NCI-H2029 (cell line): ENCODE data around the gene NR3C2.
"Not testable (repeated sequence)": the region's sequence is repeated elsewhere in the genome, so short reads cannot be mapped to it uniquely, and the experiment has no call there.

Experiments
- DNase-seq: peaks from one replicate; lab custom pipeline; 2025; lab: John Stamatoyannopoulos, UW

Gene NR3C2

DNA sequence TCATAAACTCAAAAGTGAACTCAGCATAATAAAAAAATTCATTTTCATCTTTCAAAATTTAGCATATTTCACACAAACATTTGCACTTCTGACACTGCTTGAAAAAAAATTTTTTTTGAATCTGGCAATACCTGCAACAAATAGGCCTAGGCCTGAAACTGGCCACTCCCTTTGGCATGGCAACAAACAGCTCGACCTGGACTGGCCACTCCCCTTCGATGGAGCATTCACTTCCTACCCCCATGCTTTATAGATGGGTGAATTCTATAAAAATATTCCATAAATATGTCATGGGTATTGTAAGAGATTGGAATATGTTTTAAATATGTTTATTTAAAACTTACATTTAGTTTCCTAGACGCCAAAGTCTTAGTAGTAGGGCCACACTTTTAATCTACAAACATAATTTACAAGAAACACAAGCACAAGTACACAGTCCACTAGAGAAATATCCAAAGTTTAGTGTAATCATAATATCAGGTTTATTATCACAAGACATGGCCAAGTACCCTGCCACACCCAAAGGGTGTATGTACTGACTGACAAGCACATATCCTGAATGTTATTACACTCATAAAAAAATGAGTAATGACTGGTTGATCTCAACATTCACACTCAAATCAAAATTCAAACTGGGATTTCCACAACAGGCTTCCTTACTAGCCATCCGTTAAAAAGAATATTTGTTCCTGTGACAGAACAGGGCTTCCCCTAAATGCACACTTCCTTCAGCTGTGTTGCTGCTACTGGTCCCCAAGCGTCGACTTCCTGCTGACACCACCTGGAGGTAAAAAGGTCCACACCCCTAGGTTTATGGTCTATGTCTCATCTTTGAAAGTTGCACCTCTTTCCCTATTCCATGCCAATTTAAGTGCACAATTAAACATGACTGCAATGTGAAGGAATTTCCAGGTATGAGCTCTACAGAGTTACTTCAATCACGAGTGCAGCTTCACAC lies 271.5 kb downstream of the NR3C2 start:
- no peak for DNase-seq

DNA sequence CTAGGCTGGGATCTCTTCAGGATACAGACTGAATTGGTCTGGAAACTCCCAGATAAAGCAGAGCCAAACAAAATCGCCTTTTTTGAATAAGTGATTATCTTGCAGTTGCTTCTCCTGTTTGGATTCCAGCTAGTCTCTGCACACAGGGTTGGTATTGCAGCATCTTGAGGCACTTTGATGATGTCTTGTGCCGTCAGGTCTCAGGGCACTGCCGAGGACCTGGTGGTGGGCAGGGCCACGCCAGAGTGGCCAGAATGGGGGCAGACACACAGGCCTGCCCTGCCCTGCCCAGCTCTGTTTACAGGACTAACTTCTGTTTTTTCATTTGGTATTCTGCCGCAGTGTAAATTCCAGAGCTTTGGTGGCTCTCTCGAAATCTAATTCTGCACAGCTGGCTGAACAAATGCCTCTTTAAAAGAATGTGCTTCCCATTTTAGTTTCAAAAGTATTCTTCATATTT lies 276.1 kb downstream of the NR3C2 start:
- DNase-seq, result no peak

DNA sequence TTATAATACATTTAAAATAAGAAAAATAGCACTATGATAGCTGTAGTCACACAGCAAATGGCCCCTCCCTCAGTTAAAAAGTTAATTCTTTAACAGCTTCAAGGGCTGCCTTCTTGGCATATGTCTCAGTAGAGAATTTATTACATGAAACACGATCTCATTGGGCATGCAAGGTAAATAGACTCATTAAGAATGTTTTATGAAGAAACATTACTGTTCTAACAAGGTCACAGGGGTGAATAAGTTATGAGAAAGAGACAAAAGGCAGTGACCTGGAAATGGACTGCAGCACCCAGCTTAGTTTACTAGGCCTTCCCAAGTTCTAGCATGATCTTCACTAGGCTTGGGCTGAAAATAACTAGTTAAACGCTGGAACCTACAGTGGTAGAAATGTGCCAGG lies 277.7 kb downstream of the NR3C2 start:
- no peak for DNase-seq

DNA sequence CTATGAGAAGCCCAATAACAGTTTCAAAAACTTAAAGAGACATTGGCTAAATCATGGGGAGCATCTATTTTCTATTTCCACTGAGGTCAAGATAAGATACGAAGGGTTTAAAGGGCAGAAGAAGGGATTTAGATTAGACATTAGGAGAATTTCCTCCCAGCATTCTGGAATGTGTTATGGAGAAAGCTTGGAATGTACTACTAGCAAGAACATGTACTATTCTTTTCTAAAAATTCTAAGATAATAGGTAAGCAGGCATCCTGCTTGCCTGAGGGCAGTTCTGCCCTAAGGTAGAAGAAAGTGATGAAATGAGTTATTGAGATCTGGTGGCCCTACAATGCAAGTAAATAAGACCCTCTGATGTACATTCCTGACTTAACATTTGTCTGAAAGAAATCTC lies 279.2 kb downstream of the NR3C2 start:
- DNase-seq, result no peak

DNA sequence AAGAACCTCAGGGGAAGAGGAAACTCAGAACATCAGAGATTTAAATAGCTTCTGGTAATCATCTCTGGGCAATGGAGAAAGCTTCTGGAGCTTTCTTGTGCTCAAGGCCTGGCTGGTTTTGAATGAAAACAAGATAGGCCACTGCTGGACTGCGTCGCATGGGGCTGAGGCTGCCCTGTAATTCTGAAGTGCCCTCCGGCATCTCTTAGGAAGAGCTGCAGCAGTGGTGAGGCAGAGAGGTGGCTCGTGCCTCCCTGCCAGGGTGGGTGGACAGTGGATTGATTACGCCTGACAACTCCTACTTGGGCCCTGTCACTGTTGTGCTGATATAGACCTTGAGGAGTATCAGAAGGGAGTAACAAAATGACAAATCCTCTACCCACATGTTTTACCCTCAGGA lies 279.7 kb downstream of the NR3C2 start:
- no peak for DNase-seq

DNA sequence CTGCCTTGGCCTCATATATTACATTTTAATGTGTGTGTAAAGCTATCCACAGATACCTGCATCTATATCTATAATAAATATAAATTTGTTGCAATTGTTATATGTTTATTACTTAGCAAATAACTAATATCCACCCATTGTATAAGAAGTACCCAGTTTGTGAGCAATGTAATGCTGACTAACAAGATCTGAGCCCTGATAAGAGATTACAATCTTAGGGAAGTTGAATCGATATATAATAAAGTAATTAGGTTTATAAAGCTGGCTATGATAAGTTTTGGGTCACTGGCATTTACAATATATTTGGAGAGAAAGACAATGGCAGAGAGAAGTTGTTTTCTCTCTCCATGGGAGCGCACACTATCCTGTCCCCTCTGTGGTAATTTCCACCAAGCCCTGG lies 280.6 kb downstream of the NR3C2 start:
- DNase-seq, result no peak

DNA sequence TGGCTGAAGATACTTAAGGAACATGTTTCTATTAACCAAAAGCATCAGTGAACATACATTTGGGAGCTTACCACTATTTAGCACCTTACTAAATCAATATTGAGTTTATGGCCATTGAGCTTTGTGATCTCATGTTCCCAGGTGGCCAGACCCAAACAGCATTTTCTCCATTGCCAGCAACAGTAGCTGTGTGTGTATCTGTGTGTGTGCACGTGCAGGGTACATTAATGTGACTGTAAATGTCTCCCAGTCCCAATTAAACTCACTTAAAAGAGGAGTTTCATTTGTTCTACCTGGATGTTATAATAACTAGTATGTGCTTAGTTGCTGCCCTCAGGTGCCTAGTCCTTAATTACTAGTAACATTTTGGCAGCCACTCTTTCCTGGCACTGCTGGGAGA lies 282.4 kb downstream of the NR3C2 start:
- peak; percentile 13 for DNase-seq

DNA sequence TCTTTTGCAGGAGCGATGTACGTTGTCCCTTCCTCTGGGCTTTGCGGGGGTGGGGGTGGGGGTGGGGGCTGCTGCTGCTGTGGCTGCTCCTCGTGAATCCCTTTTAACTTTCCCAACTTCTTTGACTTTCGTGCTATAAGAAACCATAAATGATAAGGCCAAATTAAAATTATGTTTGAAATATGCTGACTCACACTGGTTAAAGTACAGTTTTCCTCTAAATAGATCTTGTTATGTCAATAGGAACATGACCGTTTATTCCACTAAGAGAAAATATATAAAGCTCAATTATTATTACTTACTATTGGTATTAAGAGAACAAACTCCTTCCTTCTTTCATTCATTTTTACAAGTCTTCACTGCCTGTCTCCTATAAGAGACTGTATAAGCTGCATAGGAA lies 287.4 kb downstream of the NR3C2 start:
- no peak for DNase-seq

DNA sequence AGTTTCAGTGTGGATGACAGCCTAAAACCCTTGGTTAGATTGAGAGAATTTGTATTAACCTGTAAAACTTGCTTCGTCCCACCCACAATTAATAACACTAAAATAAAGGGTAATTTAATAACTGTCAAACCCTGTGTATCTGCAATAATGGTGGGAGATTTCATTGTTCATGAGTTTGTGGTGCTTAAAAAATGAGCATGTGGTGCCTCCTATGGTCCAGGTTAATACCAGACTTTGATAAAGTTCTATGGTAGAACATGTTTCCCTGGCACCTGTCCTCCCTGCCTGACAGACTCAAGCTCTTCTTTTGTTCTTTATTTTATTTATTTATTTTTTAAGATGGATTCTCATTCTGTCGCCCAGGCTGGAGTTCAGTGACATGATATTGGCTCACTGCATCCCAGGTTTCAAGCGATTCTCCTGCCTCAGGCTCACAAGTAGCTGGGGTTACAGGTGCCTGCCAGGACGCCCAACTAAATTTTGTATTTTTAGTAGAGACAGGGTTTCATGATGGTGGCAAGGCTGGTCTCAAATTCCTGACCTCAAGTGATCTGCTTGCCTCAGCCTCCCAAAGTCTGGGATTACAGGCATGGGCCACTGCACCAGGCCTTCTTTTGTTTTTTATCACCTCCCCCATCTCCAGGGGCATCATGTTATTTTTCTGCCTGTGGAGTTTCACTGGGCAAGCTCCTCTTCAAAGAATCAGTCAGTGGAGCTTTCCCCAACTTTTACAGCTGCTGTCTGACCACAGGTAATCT lies 289.2 kb downstream of the NR3C2 start:
- no peak for DNase-seq

DNA sequence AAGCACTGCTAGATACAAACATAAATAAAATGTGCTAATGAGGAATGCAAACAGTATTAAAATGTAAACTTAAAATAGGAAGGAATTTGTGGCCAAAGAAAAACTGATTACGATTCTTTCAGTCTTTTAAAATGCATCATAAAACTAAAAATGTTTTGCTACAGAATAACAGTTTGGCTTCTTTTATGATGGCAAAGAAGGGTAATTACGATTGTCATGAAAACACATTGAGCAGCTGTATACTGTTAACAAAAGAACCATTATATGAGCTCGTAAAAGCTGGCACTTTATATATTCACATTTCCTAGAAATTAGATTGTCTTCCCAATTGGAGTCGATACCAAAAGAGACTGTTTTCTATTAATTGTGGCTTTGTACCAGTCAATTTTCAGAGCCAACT lies 290.4 kb downstream of the NR3C2 start:
- DNase-seq, result no peak

DNA sequence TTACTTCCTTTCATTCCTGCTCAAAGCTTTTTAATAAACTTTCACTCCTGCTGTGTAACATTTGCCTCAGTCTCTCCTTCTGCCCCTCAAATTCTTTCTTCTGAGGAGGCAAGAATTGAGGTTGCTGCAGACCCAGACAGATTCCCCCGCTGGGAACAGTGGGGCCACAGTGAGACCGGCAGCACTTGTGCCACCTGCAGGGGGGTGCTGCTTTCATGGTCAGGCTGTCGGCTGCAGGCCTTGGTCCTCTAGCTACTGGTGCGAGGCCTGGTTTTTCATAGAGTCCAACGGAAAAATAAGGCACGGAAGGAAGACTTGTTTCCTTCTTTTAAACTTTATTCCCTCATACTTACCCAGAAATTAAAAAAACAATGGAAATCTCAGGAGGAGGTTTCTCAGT lies 296.7 kb downstream of the NR3C2 start:
- no peak for DNase-seq

DNA sequence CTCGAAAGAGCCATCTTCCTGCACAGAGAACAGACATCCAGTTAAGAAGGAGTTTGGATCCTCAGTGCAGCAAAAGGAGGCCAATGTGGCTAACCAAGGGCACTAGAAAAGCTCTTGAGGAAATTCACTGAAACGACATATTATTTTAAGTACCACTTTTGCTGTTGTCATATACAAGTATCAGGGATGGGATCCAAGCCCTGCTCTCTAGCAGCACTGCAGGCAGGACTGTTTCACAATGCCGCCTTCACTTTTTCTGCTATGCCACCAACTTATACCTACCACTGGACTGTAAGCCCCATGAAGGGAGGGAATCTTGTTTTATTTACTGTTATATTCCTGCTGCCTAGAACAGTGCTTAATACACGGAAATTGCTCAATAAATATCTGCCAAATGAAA lies 299.0 kb downstream of the NR3C2 start:
- no peak for DNase-seq

DNA sequence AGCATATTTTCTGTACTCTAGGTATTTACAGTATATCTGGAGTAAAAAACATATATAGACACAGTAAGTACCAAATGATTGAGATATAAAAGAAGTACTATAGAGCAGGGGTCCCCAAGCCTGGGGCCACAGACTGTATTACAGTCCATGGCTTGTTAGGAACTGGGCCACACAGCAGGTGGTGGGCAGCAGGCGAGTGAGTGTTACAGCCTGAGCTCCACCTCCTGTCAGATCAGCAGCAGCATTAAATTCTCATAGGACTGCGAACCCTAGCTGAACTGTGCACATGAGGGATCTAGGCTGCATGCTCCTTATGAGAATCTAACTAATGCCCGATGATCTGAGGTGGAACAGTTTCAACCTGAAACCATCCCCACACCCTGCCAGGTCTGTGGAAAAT lies 300.7 kb downstream of the NR3C2 start:
- DNase-seq, result no peak

DNA sequence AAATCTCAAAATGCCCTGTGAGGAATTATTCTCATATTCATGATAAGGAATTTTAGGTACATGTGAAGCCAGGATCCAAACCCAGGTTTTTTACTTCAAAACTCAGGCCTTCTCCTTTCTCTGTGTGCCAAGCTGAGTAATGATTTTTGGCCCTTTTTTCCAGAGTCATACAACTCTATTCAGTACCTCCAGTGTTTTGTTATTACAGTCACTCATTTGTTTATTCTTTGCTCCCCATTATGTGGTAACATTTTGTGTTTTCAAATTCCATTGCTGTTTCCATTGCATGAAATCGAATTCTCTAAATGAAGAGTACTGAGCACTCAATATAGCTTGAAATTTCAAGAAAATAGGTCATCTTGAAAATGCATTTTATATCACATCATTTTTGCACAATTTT lies 315.4 kb downstream of the NR3C2 start:
- no peak for DNase-seq

DNA sequence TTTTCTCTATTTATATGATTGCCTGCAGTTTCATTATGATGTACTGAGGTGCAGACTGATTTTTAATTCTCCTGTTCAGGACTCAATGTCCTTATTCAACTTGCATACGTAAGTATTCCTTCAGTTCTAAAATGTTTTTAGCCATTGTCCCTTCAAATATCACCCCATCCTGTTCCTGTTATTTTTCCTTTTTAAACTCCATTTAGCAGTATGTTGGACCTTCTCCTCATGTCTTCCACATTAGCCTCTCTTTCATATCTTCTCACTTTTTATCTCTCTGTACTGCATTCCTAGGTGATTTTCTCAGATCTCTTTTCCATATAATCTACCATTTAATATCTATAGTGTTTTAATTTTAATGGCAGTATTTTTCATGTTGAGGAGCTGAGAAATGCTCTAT lies 317.7 kb downstream of the NR3C2 start:
- DNase-seq, result no peak

DNA sequence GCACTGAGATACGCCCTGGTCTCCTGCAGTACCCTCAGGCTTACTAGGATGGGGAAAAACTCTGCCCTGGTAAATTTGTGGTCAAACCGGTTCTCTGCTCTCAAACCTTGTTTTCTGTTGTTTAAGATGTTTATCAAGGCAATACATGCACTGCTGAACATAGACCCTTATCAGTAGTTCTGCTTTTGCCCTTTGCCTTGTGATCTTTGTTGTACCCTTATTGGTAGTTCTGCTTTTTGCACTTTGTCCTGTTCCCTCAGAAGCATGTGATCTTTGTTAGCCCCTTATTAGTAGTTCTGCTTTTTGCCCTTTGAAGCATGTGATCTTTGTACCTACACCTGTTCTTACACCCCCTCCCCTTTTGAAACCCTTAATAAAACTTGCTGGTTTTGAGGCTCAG lies 319.1 kb downstream of the NR3C2 start:
- DNase-seq, result not testable (repeated sequence)

DNA sequence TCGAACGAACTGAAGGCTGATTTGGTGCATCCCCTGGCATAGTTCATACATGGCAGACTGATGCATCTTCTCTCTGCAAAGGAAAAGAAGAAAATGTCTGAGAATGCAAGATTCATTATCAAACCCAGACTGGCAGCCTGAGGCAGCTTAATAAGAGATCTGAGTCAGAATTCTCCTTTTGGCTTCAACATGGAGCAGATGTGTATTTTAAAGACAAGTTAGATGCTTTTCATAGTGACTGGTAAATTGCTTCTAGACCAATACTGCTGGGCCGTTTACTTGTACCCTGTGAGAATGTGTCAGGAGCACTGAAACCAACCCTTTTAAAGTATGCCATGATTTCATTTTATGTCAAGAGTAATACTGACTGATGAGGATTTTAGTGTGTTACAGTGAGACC lies 322.0 kb downstream of the NR3C2 start:
- no peak for DNase-seq

DNA sequence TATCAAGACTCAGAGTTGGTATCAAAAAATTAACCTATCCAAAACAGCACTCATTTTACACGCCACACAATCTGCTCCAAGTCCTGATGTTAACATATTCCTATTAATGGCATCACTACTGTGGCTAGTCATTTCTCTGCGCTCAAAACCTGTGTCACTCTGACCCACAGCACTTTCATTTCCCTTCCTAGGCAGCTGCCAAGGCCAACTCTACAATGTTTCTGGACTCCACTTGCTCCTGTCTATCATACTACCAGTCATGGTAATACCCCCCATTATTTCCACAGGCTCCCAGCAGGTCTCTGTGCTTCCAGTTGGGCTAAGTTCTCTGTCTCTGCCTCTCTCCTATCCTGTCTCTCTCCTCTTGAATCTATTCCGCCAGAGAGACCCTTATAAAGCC lies 323.6 kb downstream of the NR3C2 start:
- DNase-seq, result no peak

DNA sequence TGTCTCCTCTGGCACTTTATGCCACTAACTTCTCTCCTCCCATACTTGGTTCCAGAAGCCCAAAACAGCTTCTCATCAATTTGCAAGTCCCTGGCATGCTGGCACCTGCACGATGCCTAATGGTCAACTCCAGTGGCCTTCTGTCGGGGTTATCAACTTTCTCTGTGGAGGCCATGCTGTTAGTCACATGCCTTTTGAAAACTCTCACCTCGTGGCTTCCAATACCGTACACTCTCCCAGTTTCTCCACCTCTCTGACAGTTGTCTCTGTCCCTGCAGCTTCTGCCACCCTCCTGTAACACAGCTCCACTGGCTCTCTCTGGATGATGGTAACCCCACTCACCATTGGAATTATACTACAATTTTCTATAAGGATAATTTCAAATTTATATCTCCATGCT lies 324.0 kb downstream of the NR3C2 start:
- DNase-seq, result no peak

DNA sequence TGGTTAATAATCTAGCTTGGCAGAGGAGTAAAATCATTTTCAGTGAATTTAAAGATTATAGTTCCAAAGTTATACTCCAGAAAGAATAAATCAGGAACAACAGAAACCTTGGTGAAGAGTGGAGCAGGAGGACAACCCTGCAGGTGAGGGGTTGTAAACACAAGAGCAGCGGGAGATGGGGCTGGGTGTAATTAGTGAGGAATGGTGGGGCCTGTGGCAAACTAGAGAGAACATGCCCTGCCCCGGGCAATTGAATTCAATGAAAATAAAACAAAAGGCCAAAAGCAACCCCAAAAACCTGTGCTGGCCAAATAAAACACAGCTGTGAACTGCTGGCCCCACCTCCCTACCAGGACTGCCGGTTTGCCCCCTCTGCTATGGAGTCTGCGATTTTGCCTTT lies 325.2 kb downstream of the NR3C2 start:
- no peak for DNase-seq

DNA sequence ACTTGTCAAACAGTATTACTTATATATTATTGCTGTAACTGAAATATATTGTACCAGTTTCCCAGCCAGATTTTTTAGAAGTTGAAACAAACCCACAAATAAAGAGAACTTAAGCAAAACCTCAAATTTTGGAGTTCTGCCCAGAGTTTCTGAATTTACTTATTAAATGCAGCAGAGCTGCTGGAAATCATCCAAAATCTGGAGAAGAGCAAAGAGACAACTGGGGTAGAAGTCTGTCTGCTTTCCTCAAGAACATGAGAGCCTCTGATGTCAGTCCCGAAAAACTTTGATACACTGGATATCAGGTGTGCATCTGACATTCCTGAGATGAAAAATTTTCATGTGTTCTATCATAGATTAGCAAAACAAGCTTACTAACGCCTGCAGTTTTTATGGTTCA lies 325.9 kb downstream of the NR3C2 start:
- DNase-seq, result no peak

DNA sequence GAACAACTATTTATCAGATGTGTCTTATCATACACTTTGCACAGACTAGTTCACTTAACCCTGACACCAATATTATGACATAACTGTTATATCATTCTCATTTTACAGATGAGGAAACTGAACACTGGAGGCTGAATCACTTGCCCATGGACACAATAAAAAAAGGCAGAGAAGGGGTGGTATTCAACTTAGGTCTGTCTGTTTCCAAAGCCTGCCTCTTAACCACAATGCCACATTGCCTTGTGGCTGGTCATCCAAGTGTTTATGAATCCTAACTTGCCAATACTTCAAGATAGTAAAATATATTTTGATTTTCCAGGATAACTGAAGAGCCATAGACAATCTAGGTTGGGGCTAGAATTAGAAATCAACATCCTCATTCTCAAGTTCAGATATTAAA lies 327.8 kb downstream of the NR3C2 start:
- DNase-seq, result no peak

DNA sequence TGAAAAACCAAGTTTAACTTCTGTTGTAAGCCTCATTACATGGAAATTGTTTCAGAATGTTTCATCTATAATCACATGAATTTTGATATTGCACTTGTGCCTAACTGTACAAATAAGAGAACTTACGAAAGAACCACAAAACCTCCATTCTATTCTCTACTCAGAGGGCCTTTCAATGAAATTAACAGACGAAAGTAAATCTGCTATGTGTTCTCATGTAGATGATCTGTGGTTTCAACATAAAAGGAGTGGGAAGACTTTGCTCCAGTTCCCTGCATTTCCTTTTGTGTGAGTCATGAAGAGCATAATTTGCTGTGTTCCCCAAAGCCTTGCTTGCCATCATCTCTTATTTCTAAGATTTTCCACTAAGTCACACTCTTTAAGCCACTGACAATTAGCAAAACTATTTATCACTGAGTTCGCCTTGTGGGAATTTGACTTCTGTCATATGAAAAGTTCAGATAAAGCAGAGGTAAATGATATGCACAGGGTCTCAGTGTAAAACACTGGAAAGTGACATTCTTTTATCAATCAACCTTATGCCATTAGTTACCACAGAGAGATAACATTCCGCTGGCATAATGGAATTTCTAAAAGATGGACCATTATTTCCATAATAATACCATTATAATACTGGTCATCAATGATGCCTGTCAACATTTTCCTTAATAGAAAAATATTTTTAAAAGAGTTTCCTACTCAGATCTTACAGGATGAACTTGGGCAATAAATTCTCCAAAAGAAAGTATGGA lies 329.8 kb downstream of the NR3C2 start:
- DNase-seq, result no peak
